GM23338 (cell line): ENCODE data around the gene DNAJC5G. TPM values are rescaled to one million over a fixed set of nuclear protein-coding genes. Genes with fewer than 3 reads are reported as not detected.

ENCODE experiments used
- ATAC-seq: fragments of 200-7000 bp; cut with Tn5 transposase; 3 replicates; pipeline ENCODE4 v1.9.1; 2020
- DNase-seq: peaks from one replicate; pipeline ENCODE4 v3.0.0-alpha.2; 2015; ENCODE audit warnings: low spot score
- H2AFZ ChIP-seq: fragments of 200-600 bp; sonication (generic); 2 replicates; pipeline ENCODE4 v1.8.0; 2016; ENCODE audit warnings: antibody characterized with exemption, mild to moderate bottlenecking, moderate library complexity
- H3F3A ChIP-seq: fragments of 200-600 bp; sonication (generic); replicated peaks from 2 replicates; pipeline ENCODE4 v1.8.0; 2017; ENCODE audit warnings: antibody characterized with exemption, mixed run types, low read depth
- H3K27ac ChIP-seq: fragments of 200-600 bp; sonication (generic); 2 replicates; pipeline ENCODE4 v1.6.1; 2016; ENCODE audit warnings: low read depth
- H3K27me3 ChIP-seq: fragments of 200-600 bp; sonication (generic); 2 replicates; pipeline ENCODE4 v1.8.0; 2016; ENCODE audit warnings: mild to moderate bottlenecking, mixed run types, moderate library complexity; ENCODE audit not compliant: insufficient read depth
- H3K36me3 ChIP-seq: fragments of 200-600 bp; sonication (generic); 2 replicates; pipeline ENCODE4 v1.8.0; 2016; ENCODE audit warnings: mild to moderate bottlenecking; ENCODE audit not compliant: insufficient read depth
- H3K4me1 ChIP-seq: fragments of 200-600 bp; sonication (generic); 2 replicates; pipeline ENCODE4 v1.8.0; 2016; ENCODE audit warnings: mild to moderate bottlenecking, moderate library complexity; ENCODE audit not compliant: insufficient read depth
- H3K4me2 ChIP-seq: fragments of 200-600 bp; sonication (generic); 2 replicates; pipeline ENCODE4 v1.7.1; 2017; ENCODE audit warnings: mixed run types
- H3K4me3 ChIP-seq: fragments of 200-600 bp; sonication (generic); 2 replicates; pipeline ENCODE4 v1.6.1; 2016; ENCODE audit warnings: mixed run types
- H3K79me2 ChIP-seq: fragments of 200-600 bp; sonication (generic); replicated peaks from 2 replicates; pipeline ENCODE4 v1.8.0; 2017; ENCODE audit warnings: mild to moderate bottlenecking; ENCODE audit not compliant: insufficient read depth
- H3K9me2 ChIP-seq: fragments of 200-600 bp; sonication (generic); 2 replicates; pipeline ENCODE4 v1.8.0; 2017; ENCODE audit not compliant: insufficient read depth
- H4K20me1 ChIP-seq: fragments of 200-600 bp; sonication (generic); replicated peaks from 2 replicates; pipeline ENCODE4 v1.8.0; 2017; ENCODE audit warnings: mild to moderate bottlenecking; ENCODE audit not compliant: insufficient read depth
- H3K27ac Mint-ChIP-seq: 2 replicates; pipeline ENCODE4 v1.8.0; 2020; ENCODE audit warnings: inconsistent platforms, mild to moderate bottlenecking, moderate library complexity, mixed read lengths
- H3K27me3 Mint-ChIP-seq: 3 replicates; pipeline ENCODE4 v1.8.0; 2022; ENCODE audit warnings: low read depth, mild to moderate bottlenecking, moderate library complexity, mixed read lengths, inconsistent platforms; ENCODE audit not compliant: insufficient read depth, poor library complexity
- H3K36me3 Mint-ChIP-seq: 3 replicates; pipeline ENCODE4 v1.8.0; 2021; ENCODE audit warnings: low read depth, mild to moderate bottlenecking, inconsistent platforms, moderate library complexity, mixed read lengths
- H3K4me1 Mint-ChIP-seq: 3 replicates; pipeline ENCODE4 v1.8.0; 2020; ENCODE audit warnings: mild to moderate bottlenecking, inconsistent platforms, mixed read lengths
- H3K4me3 Mint-ChIP-seq: 3 replicates; pipeline ENCODE4 v1.8.0; 2021; ENCODE audit warnings: moderate library complexity, mild to moderate bottlenecking, inconsistent platforms, mixed read lengths
- H3K9me3 Mint-ChIP-seq: 3 replicates; pipeline ENCODE4 v1.8.0; 2020; ENCODE audit warnings: moderate library complexity, mild to moderate bottlenecking, inconsistent platforms, mixed read lengths
- CREB1 ChIP-seq: fragments of 250-450 bp; sonication (Bioruptor Pico); IDR thresholded peaks from 2 replicates; pipeline ENCODE4 v1.5.0; 2020; ENCODE audit warnings: low read depth, mild to moderate bottlenecking, moderate library complexity
- EZH2phosphoT487 ChIP-seq: fragments of 200-600 bp; sonication (generic); IDR thresholded peaks from one replicate; pipeline ENCODE4 v1.8.1; 2018; ENCODE audit warnings: antibody characterized with exemption; ENCODE audit not compliant: unreplicated experiment
- JUNB ChIP-seq: IDR thresholded peaks from one replicate; pipeline ENCODE4 v1.6.1; 2016; ENCODE audit warnings: antibody characterized with exemption; ENCODE audit not compliant: unreplicated experiment
- NANOG ChIP-seq: IDR thresholded peaks from 2 replicates; pipeline ENCODE4 v1.6.1; 2016; ENCODE audit warnings: antibody characterized with exemption, borderline replicate concordance
- STAT1 ChIP-seq: IDR thresholded peaks from one replicate; pipeline ENCODE4 v1.6.1; 2016; ENCODE audit warnings: antibody characterized with exemption; ENCODE audit not compliant: unreplicated experiment
- polyA plus RNA-seq: library from polyadenylated mRNA; unstranded; fragments of >200 nt; fragmentation: Nextera tagmentation; extraction: Ambion mirVana; gene quantifications from 2 replicates; pipeline ENCODE4 v1.2.1, GENCODE V29; 2016
- total RNA-seq: library from RNA; depleted of rRNA; stranded (reverse); fragments of >200 nt; shearing (Covaris generic); gene quantifications from 2 replicates; pipeline ENCODE4 v1.2.3, GENCODE V29; 2014
- TF ChIP-seq, protein P1 (sequence below): fragments of 250-450 bp; sonication (Bioruptor Pico); IDR thresholded peaks from 2 replicates; pipeline ENCODE4 v1.5.0; 2020; ENCODE audit warnings: mild to moderate bottlenecking, moderate library complexity
- TF ChIP-seq, protein P2 (sequence below): IDR thresholded peaks from one replicate; pipeline ENCODE4 v1.6.1; 2018; ENCODE audit warnings: antibody characterized with exemption; ENCODE audit not compliant: unreplicated experiment
- TF ChIP-seq, protein P3 (sequence below), 2 experiments: fragments of 200-600 bp in 1 of 2; sonication (generic) in 1 of 2; conservative IDR thresholded peaks; 2 replicates each; pipeline versions ENCODE4 v1.5.1 to v1.6.1; 2016 to 2017; ENCODE audit warnings: antibody characterized with exemption in 2 of 2, low read depth in 2 of 2, mild to moderate bottlenecking in 2 of 2, moderate library complexity in 1 of 2

DNAJC5G gene
- total and polyA plus RNA-seq, 2 experiments from 2014 or later, result 0.59 TPM; not detected in 1

DNA sequence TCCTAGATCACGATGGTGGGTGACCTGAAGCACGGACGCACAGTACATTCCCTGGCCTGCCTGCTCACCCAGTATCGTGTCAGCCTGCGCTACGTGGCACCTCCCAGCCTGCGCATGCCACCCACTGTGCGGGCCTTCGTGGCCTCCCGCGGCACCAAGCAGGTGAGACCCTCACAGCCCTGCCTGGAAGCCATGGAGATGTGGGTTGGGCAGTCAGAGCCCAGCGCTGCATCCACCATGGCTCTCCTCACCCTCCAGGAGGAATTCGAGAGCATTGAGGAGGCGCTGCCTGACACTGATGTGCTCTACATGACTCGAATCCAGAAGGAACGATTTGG, 32.6 kb upstream of the DNAJC5G start:
- Histone ChIP-seq H3K36me3 (peaks cover 37% of the 10 kb centered on the region), H3K4me1 (no peaks in the 10 kb centered on the region), H3K27me3 (no peaks in the 10 kb centered on the region), H4K20me1 (no peaks in the 10 kb centered on the region; the same call in none of the 2 replicates), H3K9me2 (no peaks in the 10 kb centered on the region), H2AFZ (no peak overlapping the region), H3K79me2 (no peaks in the 10 kb centered on the region), H3K27ac (no peak overlapping the region), H3F3A (peaks cover 7% of the 10 kb centered on the region; the same call in 1 of the 2 replicates), H3K4me3 (no peak overlapping the region), H3K4me2 (no peak overlapping the region)
- H3K27me3 Mint-ChIP-seq, result peaks cover 20% of the 10 kb centered on the region
- H3K9me3 Mint-ChIP-seq, result no peaks in the 10 kb centered on the region; the same call in 2 of the 3 replicates
- H3K27ac Mint-ChIP-seq, result no peak overlapping the region
- no peak overlapping the region for H3K4me3 Mint-ChIP-seq
- TF ChIP-seq CREB1 (CRISPR knock-in tag) (no peak), EZH2phosphoT487 (no peak), JUNB (no peak), NANOG (no peak), STAT1 (no peak)
- TF ChIP-seq, protein P1, sequence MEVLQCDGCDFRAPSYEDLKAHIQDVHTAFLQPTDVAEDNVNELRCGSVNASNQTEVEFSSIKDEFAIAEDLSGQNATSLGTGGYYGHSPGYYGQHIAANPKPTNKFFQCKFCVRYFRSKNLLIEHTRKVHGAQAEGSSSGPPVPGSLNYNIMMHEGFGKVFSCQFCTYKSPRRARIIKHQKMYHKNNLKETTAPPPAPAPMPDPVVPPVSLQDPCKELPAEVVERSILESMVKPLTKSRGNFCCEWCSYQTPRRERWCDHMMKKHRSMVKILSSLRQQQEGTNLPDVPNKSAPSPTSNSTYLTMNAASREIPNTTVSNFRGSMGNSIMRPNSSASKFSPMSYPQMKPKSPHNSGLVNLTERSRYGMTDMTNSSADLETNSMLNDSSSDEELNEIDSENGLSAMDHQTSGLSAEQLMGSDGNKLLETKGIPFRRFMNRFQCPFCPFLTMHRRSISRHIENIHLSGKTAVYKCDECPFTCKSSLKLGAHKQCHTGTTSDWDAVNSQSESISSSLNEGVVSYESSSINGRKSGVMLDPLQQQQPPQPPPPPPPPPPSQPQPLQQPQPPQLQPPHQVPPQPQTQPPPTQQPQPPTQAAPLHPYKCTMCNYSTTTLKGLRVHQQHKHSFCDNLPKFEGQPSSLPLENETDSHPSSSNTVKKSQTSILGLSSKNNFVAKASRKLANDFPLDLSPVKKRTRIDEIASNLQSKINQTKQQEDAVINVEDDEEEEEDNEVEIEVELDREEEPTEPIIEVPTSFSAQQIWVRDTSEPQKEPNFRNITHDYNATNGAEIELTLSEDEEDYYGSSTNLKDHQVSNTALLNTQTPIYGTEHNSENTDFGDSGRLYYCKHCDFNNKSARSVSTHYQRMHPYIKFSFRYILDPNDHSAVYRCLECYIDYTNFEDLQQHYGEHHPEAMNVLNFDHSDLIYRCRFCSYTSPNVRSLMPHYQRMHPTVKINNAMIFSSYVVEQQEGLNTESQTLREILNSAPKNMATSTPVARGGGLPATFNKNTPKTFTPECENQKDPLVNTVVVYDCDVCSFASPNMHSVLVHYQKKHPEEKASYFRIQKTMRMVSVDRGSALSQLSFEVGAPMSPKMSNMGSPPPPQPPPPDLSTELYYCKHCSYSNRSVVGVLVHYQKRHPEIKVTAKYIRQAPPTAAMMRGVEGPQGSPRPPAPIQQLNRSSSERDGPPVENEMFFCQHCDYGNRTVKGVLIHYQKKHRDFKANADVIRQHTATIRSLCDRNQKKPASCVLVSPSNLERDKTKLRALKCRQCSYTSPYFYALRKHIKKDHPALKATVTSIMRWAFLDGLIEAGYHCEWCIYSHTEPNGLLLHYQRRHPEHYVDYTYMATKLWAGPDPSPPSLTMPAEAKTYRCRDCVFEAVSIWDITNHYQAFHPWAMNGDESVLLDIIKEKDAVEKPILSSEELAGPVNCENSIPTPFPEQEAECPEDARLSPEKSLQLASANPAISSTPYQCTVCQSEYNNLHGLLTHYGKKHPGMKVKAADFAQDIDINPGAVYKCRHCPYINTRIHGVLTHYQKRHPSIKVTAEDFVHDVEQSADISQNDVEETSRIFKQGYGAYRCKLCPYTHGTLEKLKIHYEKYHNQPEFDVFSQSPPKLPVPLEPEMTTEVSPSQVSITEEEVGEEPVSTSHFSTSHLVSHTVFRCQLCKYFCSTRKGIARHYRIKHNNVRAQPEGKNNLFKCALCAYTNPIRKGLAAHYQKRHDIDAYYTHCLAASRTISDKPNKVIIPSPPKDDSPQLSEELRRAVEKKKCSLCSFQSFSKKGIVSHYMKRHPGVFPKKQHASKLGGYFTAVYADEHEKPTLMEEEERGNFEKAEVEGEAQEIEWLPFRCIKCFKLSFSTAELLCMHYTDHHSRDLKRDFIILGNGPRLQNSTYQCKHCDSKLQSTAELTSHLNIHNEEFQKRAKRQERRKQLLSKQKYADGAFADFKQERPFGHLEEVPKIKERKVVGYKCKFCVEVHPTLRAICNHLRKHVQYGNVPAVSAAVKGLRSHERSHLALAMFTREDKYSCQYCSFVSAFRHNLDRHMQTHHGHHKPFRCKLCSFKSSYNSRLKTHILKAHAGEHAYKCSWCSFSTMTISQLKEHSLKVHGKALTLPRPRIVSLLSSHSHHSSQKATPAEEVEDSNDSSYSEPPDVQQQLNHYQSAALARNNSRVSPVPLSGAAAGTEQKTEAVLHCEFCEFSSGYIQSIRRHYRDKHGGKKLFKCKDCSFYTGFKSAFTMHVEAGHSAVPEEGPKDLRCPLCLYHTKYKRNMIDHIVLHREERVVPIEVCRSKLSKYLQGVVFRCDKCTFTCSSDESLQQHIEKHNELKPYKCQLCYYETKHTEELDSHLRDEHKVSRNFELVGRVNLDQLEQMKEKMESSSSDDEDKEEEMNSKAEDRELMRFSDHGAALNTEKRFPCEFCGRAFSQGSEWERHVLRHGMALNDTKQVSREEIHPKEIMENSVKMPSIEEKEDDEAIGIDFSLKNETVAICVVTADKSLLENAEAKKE (CRISPR knock-in tag), result no peak
- TF ChIP-seq, protein P2, sequence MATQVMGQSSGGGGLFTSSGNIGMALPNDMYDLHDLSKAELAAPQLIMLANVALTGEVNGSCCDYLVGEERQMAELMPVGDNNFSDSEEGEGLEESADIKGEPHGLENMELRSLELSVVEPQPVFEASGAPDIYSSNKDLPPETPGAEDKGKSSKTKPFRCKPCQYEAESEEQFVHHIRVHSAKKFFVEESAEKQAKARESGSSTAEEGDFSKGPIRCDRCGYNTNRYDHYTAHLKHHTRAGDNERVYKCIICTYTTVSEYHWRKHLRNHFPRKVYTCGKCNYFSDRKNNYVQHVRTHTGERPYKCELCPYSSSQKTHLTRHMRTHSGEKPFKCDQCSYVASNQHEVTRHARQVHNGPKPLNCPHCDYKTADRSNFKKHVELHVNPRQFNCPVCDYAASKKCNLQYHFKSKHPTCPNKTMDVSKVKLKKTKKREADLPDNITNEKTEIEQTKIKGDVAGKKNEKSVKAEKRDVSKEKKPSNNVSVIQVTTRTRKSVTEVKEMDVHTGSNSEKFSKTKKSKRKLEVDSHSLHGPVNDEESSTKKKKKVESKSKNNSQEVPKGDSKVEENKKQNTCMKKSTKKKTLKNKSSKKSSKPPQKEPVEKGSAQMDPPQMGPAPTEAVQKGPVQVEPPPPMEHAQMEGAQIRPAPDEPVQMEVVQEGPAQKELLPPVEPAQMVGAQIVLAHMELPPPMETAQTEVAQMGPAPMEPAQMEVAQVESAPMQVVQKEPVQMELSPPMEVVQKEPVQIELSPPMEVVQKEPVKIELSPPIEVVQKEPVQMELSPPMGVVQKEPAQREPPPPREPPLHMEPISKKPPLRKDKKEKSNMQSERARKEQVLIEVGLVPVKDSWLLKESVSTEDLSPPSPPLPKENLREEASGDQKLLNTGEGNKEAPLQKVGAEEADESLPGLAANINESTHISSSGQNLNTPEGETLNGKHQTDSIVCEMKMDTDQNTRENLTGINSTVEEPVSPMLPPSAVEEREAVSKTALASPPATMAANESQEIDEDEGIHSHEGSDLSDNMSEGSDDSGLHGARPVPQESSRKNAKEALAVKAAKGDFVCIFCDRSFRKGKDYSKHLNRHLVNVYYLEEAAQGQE, result no peak
- TF ChIP-seq, protein P3, sequence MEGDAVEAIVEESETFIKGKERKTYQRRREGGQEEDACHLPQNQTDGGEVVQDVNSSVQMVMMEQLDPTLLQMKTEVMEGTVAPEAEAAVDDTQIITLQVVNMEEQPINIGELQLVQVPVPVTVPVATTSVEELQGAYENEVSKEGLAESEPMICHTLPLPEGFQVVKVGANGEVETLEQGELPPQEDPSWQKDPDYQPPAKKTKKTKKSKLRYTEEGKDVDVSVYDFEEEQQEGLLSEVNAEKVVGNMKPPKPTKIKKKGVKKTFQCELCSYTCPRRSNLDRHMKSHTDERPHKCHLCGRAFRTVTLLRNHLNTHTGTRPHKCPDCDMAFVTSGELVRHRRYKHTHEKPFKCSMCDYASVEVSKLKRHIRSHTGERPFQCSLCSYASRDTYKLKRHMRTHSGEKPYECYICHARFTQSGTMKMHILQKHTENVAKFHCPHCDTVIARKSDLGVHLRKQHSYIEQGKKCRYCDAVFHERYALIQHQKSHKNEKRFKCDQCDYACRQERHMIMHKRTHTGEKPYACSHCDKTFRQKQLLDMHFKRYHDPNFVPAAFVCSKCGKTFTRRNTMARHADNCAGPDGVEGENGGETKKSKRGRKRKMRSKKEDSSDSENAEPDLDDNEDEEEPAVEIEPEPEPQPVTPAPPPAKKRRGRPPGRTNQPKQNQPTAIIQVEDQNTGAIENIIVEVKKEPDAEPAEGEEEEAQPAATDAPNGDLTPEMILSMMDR (conservative IDR thresholded peaks at IDR 0.05; ENCODE audit: low read depth in 2 of 2), result no peak
- no peaks in the 10 kb centered on the region for H3K4me1 Mint-ChIP-seq
- DNase-seq (no peak), ATAC-seq (no peak)
- H3K36me3 Mint-ChIP-seq, result peaks cover 72% of the 10 kb centered on the region
